Breast epithelium (tissue), 3 donors: ENCODE measurements around the gene ZNF143.
"Not testable (repeated sequence)": the region's sequence is repeated elsewhere in the genome, so short reads cannot be mapped to it uniquely, and the experiment has no call there.

ENCODE experiments used
- CTCF ChIP-seq, 3 donors: fragments of 450-650 bp; IDR thresholded peaks; one replicate each; pipeline ENCODE4 v1.5.1; 2016 to 2017; ENCODE audit warnings: antibody characterized with exemption in 3 of 3, mild to moderate bottlenecking in 3 of 3, moderate library complexity in 3 of 3
- POLR2A ChIP-seq: fragments of 450-650 bp; IDR thresholded peaks from one replicate; pipeline ENCODE4 v1.6.1; 2016; ENCODE audit warnings: antibody characterized with exemption, mild to moderate bottlenecking, moderate library complexity

- TF ChIP-seq POLR2A; CTCF (IDR thresholded peaks at IDR 0.05): not testable (repeated sequence)
Measured at GRCh38 chr11:9452023-9452422, 8.8 kb upstream of the ZNF143 start.
